ENCODE data around the gene RPL10A. TPM values are rescaled to one million over a fixed set of nuclear protein-coding genes. Genes with fewer than 3 reads are reported as not detected.

The RPL10A gene
- total RNA-seq, 1 donor from 2014 or later, result 1,773 TPM

DNA sequence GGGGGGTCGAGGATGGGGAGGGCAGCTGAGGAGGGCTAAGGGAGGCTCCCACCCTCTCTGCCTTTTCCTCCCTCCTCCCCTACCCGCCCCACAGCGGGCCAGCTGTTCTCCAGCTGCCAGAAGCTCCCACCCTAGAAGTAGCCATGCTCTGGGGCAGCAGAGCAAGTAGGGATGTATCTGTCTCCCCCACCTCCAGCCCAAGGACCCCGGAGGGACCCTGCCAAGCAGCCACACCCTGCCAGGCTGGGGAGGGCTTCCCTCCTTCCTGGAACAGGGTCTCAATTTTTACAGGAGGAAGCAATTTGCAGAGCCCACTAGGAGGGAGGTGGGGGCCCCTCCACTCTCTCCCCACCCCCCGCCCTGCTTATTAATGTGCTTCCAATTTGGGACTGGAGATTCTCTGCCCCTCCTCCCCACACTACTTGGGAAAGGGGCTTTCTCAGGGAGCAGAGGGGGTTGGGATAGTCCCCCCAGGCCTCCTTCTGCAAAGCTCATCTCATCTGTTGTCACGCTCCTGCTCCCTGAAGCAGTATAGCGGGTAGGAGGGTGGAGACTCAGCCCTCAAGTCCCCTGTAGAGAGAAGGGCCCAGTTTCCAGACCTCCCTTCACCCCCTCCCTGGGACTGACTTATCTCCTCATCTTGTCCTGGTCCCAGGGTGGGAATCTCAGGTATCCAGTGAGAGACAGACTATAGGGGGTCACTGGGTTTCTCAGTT, 24.2 kb downstream of the RPL10A start:
- H3K36me3 Mint-ChIP-seq (ENCODE audit: low read depth), result no peaks in the 10 kb centered on the region
- H3K27ac Mint-ChIP-seq, result no peak overlapping the region
- H3K4me3 Mint-ChIP-seq (ENCODE audit: low read depth), result no peak overlapping the region
- intact Hi-C loops (cut with micrococcal nuclease), result no loop called here
- DNase-seq (ENCODE audit: low spot score), result no peak
- peaks cover 9% of the 10 kb centered on the region for H3K4me1 Mint-ChIP-seq (ENCODE audit: low read depth)
- no peaks in the 10 kb centered on the region for H3K9me3 Mint-ChIP-seq
- peaks cover 14% of the 10 kb centered on the region for H3K27me3 Mint-ChIP-seq (ENCODE audit: low read depth)

DNA sequence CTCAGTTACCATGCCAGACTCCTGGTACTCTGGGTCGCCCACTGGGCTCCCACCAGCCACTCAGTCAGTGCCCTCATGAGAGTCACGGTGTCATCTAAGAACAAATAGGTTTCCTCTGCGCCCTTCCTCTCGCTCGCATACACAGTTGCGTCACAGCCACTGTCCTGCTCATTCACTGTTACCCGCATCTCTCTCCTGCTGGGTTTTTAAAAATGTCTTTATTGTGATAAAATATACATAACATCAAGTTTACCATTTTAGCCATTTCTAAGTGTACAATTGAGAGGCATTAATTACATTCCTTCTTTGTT, 24.7 kb downstream of the RPL10A start:
- peaks cover 7% of the 10 kb centered on the region for H3K4me1 Mint-ChIP-seq (ENCODE audit: low read depth)
- H3K27me3 Mint-ChIP-seq (ENCODE audit: low read depth), result peaks cover 14% of the 10 kb centered on the region
- no peaks in the 10 kb centered on the region for H3K36me3 Mint-ChIP-seq (ENCODE audit: low read depth)
- DNase-seq (ENCODE audit: low spot score), result no peak
- no peak overlapping the region for H3K27ac Mint-ChIP-seq
- intact Hi-C loops (cut with micrococcal nuclease), result no loop called here
- no peak overlapping the region for H3K4me3 Mint-ChIP-seq (ENCODE audit: low read depth)
- no peaks in the 10 kb centered on the region for H3K9me3 Mint-ChIP-seq

DNA sequence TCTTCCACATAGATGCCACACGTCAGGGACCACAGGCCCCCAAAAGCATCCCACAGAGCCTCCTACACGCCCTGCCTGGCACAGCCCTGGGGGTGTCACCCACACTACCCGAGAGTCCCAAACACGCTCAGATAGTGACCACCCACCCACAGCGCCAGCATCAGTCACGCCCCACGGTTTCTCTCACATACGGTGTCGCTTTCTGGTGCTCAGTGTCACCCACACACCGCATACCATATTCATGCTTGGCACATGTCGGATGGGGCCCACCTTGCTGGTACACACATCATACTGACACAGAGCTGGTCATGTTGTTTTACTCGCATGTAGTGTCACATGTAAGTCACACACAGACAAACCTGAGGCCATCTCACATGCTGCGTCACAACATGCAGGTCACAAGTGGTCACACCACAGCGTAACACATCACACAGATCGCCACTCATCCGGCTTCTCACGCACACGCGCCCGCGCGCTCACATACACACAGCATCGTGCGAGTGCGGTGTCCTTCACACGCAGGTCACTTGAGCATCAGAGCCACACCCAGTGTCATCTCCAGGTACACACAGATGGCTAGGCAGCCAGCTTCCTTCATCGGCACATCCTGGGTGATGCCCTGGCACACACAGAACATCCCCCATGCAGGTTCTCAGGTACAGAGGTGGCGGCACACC, 25.2 kb downstream of the RPL10A start:
- Mint-ChIP-seq H3K4me3 (ENCODE audit: low read depth) (no peak overlapping the region), H3K9me3 (no peaks in the 10 kb centered on the region), H3K27ac (no peak overlapping the region), H3K27me3 (ENCODE audit: low read depth) (peaks cover 16% of the 10 kb centered on the region), H3K4me1 (ENCODE audit: low read depth) (peaks cover 3% of the 10 kb centered on the region), H3K36me3 (ENCODE audit: low read depth) (no peaks in the 10 kb centered on the region)
- intact Hi-C loops (cut with micrococcal nuclease), result no loop called here
- DNase-seq (ENCODE audit: low spot score), result no peak

DNA sequence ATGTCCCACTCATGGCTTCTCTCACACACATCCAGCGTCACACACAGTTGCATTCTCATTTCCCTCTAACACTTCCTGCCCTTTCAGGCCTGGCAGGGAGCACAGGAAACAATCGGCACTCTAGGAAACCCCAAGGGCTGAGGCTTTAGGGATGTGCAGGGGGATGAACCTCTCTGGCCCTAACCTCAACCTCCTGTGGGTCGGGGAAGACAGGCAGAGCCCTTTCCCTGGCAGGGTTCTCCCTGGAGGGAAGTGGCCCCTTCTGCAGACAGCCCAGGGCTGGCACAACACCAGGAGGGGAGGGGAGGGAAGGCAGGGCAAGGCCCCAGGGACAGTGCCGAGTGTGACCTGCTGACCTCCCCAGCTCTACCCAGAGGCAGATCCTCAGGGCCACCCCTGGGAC, 26.0 kb downstream of the RPL10A start:
- Mint-ChIP-seq H3K4me1 (ENCODE audit: low read depth) (peaks cover 3% of the 10 kb centered on the region), H3K27me3 (ENCODE audit: low read depth) (peaks cover 20% of the 10 kb centered on the region), H3K36me3 (ENCODE audit: low read depth) (no peaks in the 10 kb centered on the region), H3K9me3 (no peaks in the 10 kb centered on the region), H3K27ac (no peak overlapping the region), H3K4me3 (ENCODE audit: low read depth) (no peak overlapping the region)
- no peak for DNase-seq (ENCODE audit: low spot score)
- intact Hi-C loops (cut with micrococcal nuclease), result no loop called here

DNA sequence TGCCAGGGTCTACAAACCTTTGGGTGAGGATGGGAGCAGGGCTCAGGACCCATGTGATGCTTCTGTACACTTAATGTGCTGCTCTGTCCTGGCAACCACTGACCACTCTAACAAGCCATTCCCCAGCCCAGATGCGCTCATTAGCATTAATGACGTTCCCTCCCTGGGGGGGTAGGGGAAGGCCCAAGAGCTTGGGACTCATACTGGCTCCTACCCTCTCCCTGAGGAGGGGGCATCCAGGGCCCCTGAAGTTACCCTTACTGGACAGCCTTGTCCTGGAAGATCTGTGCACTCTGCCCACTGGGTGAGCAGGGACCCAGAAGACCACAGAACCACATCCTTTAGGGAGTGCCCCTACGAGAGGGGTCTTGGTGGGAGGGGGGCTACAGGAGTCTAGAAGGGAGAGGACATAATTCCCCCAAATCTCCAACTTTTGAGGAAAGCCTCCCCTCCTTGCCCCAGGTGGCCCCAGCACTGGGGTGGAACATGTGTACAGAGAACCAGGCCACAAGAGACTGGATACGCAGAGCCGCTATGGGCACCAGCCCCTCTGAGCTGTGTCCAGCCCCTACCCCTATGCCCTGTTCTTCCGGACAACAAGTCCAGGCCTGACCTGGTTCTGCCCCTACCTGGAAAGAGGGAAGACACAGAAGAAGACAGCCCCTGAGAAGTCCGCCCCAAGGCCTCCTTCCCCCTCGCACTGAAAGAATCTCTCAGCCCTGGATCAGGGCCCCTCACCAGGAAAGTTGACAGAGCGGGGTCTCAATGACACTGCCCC, 27.2 kb downstream of the RPL10A start:
- Mint-ChIP-seq H3K36me3 (ENCODE audit: low read depth) (no peaks in the 10 kb centered on the region), H3K27me3 (ENCODE audit: low read depth) (peaks cover 25% of the 10 kb centered on the region)
- intact Hi-C loops (cut with micrococcal nuclease), result no loop called here

DNA sequence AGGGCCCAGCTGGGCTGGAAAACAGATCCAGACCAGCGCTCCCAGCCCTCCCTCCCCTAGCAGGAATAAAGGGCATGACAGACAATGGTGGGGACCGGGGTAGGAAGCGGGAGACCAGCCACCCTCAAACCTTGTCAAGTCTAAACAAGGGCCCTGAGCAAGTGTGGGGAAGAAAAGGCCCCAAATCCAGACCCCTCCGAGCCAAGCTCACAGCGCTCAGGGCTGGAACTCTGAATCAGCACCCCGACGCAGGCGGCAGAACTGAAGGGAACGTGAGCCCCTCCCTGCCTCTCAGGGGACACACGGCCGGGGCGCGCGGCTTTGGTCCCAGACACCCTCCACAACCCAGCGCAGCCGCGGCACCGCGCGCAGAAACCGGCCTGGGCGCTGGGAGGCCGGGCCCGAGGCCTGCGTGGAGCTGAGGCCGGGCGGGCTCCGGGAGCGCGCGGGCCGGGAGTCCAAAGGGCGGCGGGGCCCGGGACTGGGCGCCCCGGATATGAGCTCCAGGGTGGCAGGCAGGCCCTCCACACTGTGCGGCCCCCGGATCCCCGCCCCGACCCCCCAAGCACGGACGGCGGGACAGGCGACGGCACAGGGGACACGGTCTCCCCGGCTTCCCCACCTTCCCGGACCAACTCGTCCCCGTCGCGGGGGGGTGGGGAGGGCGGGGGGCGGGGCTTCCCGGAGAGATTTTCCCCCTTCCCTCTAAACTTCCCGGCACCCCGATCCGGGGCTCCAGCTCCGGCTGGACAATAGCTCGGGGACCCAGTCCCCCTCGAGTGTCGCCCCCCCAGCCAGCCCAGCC, 28.0 kb downstream of the RPL10A start:
- H3K27ac Mint-ChIP-seq, result no peak overlapping the region
- peak overlapping the region; percentile 71 for H3K4me3 Mint-ChIP-seq (ENCODE audit: low read depth)
- no peak for DNase-seq (ENCODE audit: low spot score)
- intact Hi-C loops (cut with micrococcal nuclease), result no loop called here
- H3K9me3 Mint-ChIP-seq, result no peaks in the 10 kb centered on the region
- H3K4me1 Mint-ChIP-seq (ENCODE audit: low read depth), result peaks cover 3% of the 10 kb centered on the region
- no peaks in the 10 kb centered on the region for H3K36me3 Mint-ChIP-seq (ENCODE audit: low read depth)
- H3K27me3 Mint-ChIP-seq (ENCODE audit: low read depth), result peaks cover 29% of the 10 kb centered on the region

More for the DNA sequence above, 27.2 kb downstream of the RPL10A start:
- H3K4me3 Mint-ChIP-seq (ENCODE audit: low read depth), result peak overlapping the region; percentile 71
- H3K27ac Mint-ChIP-seq, result peak overlapping the region; percentile 19
- H3K9me3 Mint-ChIP-seq, result no peaks in the 10 kb centered on the region
- H3K4me1 Mint-ChIP-seq (ENCODE audit: low read depth), result peaks cover 3% of the 10 kb centered on the region
- DNase-seq (ENCODE audit: low spot score), result no peak

DNA sequence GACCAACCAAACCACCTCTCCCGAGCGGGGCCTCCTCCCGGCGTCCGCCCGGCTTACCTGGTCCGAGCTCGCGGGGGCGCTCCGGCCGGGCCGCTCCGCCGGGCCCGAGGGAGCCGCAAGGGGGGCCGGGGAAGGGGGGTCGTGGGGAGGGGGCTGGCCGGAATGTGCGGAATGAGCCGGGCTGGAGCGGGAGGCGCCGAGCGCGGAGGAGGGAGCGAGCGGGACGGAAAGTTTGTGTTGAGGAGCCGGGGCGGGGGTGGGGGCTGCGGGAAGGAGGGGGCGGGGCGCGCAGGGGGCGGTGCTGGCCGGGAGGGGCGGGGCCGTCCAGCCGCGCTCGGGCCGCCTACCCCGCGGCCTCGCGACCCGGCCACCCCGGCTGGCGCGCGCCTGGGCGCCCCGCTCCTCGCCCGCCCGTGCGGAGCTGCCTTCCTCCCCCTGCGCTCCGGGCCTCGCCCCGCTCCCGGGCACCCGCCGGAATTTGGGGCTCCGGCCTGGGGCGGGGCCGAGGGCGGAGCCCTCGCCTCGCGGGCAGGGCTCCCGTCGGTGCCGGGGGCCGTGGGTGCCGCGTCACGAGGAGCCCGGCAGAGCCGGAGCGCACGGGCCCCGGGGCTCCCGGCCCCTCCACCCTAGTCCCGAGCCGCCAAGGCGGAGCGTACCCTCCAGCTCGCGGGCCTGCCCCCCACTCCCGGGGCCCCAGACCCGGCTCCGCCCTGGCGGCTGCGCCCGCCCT, 28.8 kb downstream of the RPL10A start, which contains the start of gene TEAD3:
Gene TEAD3 (minus strand): TSS at position 239 of the 730 bp plus-strand sequence.
- intact Hi-C loops (cut with micrococcal nuclease), result no loop called here
- peak within 1 kb of the TSS; percentile 26 for H3K27ac Mint-ChIP-seq
- H3K4me3 Mint-ChIP-seq (ENCODE audit: low read depth), result peak within 1 kb of the TSS; percentile 74
- DNase-seq (ENCODE audit: low spot score), result peak; percentile 46
- H3K36me3 Mint-ChIP-seq (ENCODE audit: low read depth), result no peaks in the 10 kb centered on the region
- H3K27me3 Mint-ChIP-seq (ENCODE audit: low read depth), result peaks cover 31% of the 10 kb centered on the region
- H3K9me3 Mint-ChIP-seq, result no peaks in the 10 kb centered on the region
- H3K4me1 Mint-ChIP-seq (ENCODE audit: low read depth), result peaks cover 3% of the 10 kb centered on the region

DNA sequence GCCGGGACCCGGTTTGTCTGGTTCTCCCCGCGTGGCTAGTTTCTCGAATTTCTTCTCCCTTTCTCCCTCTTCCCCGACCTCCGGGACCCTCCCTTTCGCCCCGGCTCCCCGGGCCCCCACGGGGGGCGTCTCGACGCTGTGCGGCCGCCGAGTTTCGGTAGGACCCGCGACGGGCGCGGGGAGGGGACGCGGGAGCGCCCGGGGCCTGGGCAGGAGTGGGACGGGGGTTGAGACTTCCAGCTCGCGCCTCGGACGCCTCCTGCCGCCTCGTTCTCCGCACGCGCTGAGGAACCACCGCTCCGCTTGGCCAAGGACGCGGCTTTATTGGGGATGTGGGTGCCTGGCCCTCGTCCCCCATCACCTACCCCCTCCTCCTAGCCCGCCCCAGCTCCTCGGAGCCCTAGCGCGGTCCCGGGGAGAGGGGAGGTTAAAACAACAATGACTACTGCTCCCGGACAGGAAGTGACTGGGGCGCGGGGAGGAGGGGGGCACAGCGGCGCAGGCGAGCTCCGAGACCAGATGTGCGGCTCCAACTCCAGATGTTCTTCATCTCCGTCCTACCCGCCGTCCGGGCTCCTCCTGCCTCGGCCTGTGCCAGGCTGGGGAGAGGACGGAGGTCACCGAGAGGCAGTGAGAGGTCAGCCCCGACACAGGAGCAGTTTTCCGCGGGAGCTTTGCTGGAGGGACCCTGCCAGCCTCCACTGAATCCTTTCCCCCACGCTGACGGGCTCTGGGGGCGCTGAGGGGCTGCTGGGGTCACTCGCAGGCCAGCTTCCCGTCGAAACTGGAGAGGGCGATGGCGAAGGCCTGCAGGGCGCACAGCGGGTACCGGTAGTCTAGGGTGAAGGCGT, 29.6 kb downstream of the RPL10A start:
- H3K4me1 Mint-ChIP-seq (ENCODE audit: low read depth), result peaks cover 3% of the 10 kb centered on the region
- peak overlapping the region; percentile 74 for H3K4me3 Mint-ChIP-seq (ENCODE audit: low read depth)
- H3K36me3 Mint-ChIP-seq (ENCODE audit: low read depth), result no peaks in the 10 kb centered on the region
- peak overlapping the region; percentile 26 for H3K27ac Mint-ChIP-seq
- DNase-seq (ENCODE audit: low spot score), result peak; percentile 31
- intact Hi-C loops (cut with micrococcal nuclease), result no loop called here
- H3K9me3 Mint-ChIP-seq, result no peaks in the 10 kb centered on the region
- H3K27me3 Mint-ChIP-seq (ENCODE audit: low read depth), result peaks cover 31% of the 10 kb centered on the region

DNA sequence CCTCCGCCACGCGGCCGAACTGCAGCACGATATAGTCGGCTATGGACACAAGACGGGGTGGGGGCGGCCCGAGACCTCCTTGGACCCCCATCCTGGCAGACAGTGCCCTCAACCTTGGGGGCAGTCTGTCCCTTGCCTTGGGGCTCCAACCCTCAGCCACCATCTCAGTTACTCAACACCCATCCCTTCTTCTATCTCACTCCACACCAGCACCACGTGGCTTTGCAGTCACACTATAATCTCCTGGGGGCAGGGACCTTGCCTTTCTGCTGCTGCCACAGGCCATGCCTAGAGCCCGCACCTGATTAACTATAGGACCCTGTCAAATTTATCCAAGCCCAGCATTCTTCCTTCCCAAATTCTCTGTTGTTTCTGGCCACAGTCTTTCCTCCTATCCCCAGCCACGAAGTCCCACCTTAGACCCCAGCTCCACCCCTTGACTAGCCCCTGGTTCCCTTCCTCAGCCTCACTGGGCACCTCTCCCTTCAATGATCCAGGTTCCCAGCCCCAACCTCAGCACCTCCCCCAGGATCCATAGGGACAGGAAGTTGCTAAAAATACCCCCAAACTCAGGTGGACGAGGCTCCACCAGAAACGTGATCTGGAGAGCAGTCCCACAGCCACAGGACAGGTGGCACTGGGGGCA, 30.3 kb downstream of the RPL10A start:
- Mint-ChIP-seq H3K4me3 (ENCODE audit: low read depth) (peak overlapping the region; percentile 74), H3K36me3 (ENCODE audit: low read depth) (no peaks in the 10 kb centered on the region), H3K27ac (peak overlapping the region; percentile 21), H3K9me3 (no peaks in the 10 kb centered on the region), H3K27me3 (ENCODE audit: low read depth) (peaks cover 31% of the 10 kb centered on the region), H3K4me1 (ENCODE audit: low read depth) (peaks cover 3% of the 10 kb centered on the region)
- intact Hi-C loops (cut with micrococcal nuclease), result no loop called here
- DNase-seq (ENCODE audit: low spot score), result no peak

DNA sequence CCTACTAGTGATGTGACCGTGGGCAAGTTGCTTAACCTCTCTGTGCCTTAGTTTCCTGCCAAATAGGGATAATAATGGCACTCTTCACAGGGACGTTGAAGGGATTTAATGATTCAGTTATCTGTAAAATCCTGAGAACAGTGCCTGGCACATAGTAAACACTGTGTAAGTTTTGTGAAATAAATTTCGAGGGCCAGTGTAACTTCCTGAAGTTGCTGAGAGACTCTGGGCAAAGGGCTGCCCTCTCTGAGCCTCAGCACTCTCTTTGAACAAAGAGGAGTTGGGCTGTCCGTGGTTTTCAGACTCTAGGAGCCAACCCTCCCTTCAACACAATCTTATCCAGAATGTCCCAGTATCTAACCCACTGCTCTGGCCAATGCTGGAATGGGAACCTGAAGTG, 31.2 kb downstream of the RPL10A start:
- H3K9me3 Mint-ChIP-seq, result no peaks in the 10 kb centered on the region
- intact Hi-C loops (cut with micrococcal nuclease), result no loop called here
- H3K4me3 Mint-ChIP-seq (ENCODE audit: low read depth), result no peak overlapping the region
- no peak for DNase-seq (ENCODE audit: low spot score)
- no peak overlapping the region for H3K27ac Mint-ChIP-seq
- H3K27me3 Mint-ChIP-seq (ENCODE audit: low read depth), result peaks cover 30% of the 10 kb centered on the region
- H3K4me1 Mint-ChIP-seq (ENCODE audit: low read depth), result no peaks in the 10 kb centered on the region
- H3K36me3 Mint-ChIP-seq (ENCODE audit: low read depth), result no peaks in the 10 kb centered on the region

DNA sequence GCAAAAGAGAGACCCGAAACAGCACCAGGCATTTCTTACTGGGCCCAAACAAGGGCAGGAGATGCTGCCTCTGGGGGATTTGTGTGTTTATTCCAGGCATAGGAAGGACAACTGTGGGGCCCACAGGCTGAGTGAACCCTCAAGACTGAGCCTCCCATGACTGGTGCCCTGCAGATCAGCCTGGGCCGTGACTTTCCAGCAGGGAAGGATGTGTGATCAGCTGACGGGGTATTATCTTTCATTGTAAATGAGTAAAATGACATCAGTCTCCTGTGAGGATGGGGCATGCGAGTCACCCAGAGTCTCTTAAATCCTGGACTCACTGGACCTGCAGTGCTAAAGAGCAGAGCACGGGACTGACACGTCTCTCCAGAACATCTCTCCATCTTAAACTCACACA, 32.6 kb downstream of the RPL10A start:
- H3K4me1 Mint-ChIP-seq (ENCODE audit: low read depth), result no peaks in the 10 kb centered on the region
- no peaks in the 10 kb centered on the region for H3K9me3 Mint-ChIP-seq
- no peaks in the 10 kb centered on the region for H3K36me3 Mint-ChIP-seq (ENCODE audit: low read depth)
- H3K27ac Mint-ChIP-seq, result no peak overlapping the region
- DNase-seq (ENCODE audit: low spot score), result no peak
- intact Hi-C loops (cut with micrococcal nuclease), result no loop called here
- H3K27me3 Mint-ChIP-seq (ENCODE audit: low read depth), result peaks cover 25% of the 10 kb centered on the region
- H3K4me3 Mint-ChIP-seq (ENCODE audit: low read depth), result no peak overlapping the region
